GM19395 (cell line): Measurements from ENCODE around the gene CWC15.
A peak's percentile ranks its signal among the peaks of the same experiment; 100 is the strongest.
"Not testable (repeated sequence)": the region's sequence is repeated elsewhere in the genome, so short reads cannot be mapped to it uniquely, and the experiment has no call there.

ENCODE experiments used
- ATAC-seq: cut with Tn5 transposase; IDR thresholded peaks from one replicate; pipeline ENCODE4 v1.9.1; 2021; ENCODE audit warnings: mild to moderate bottlenecking, moderate library complexity; ENCODE audit not compliant: unreplicated experiment

Gene CWC15

GRCh38 chr11:94973099-94973968 is at the start of gene CWC15, which contains the start of gene KDM4D:
Gene CWC15 (minus strand): TSS chr11:94973556. CDS start chr11:94972185, 1,371 bp downstream.
Gene KDM4D (plus strand): TSS chr11:94973709. CDS start chr11:94997373, 23,664 bp downstream.
- ATAC-seq, result peak; percentile 100

- ATAC-seq, result not testable (repeated sequence)
Observed at GRCh38 chr11:95021468-95021867, 48.1 kb upstream of the CWC15 start.

- no peak for ATAC-seq
Observed at GRCh38 chr11:95016139-95016538, 42.8 kb upstream of the CWC15 start.

GRCh38 chr11:95014184-95014821 is 40.9 kb upstream of the CWC15 start:
- ATAC-seq, result no peak

- no peak for ATAC-seq
Observed at GRCh38 chr11:95011376-95011775, 38.0 kb upstream of the CWC15 start.

GRCh38 chr11:95005642-95006041 is 32.3 kb upstream of the CWC15 start:
- ATAC-seq, result no peak

GRCh38 chr11:95003716-95004115 is 30.4 kb upstream of the CWC15 start:
- no peak for ATAC-seq

GRCh38 chr11:94998285-94998684 is 24.9 kb upstream of the CWC15 start:
- no peak for ATAC-seq

- ATAC-seq, result no peak
Observed at GRCh38 chr11:94997437-94997836, 24.1 kb upstream of the CWC15 start.

- no peak for ATAC-seq
Observed at GRCh38 chr11:94993400-94993943, 20.1 kb upstream of the CWC15 start.

- ATAC-seq, result no peak
Observed at GRCh38 chr11:94988748-94989147, 15.4 kb upstream of the CWC15 start.

GRCh38 chr11:94987378-94987777 is 14.0 kb upstream of the CWC15 start:
- ATAC-seq, result no peak

GRCh38 chr11:94975599-94975998 is 2.2 kb upstream of the CWC15 start:
- no peak for ATAC-seq

GRCh38 chr11:94974178-94974577 is 822 bp upstream of the CWC15 start:
- ATAC-seq, result no peak

- ATAC-seq, result no peak
Observed at GRCh38 chr11:94972700-94973098, 657 bp downstream of the CWC15 start.

GRCh38 chr11:94968334-94968958 is 4.9 kb downstream of the CWC15 start:
- ATAC-seq, result no peak

GRCh38 chr11:94964934-94965333 is 8.4 kb downstream of the CWC15 start:
- ATAC-seq, result no peak

- no peak for ATAC-seq
Observed at GRCh38 chr11:94961255-94961654, 12.1 kb downstream of the CWC15 start.

- no peak for ATAC-seq
Observed at GRCh38 chr11:94960488-94960887, 12.9 kb downstream of the CWC15 start.

- ATAC-seq, result no peak
Observed at GRCh38 chr11:94959179-94959578, 14.2 kb downstream of the CWC15 start.

- no peak for ATAC-seq
Observed at GRCh38 chr11:94958121-94958696, 15.1 kb downstream of the CWC15 start.
